DMS 273 (cell line): Measurements from ENCODE around the gene DTHD1.

ENCODE experiments used
- DNase-seq: peaks from one replicate; lab custom pipeline; 2025; ENCODE audit not compliant: unreplicated experiment; lab: John Stamatoyannopoulos, UW

Gene DTHD1

GRCh38 chr4:36281384-36282106 lies at the start of gene DTHD1:
Gene DTHD1, plus strand, starts transcription at chr4:36281616. Its CDS starts 143 bp downstream, at chr4:36281759.
- DNase-seq = no peak

- DNase-seq = no peak
Observed at GRCh38 chr4:36233567-36234266, 47.7 kb upstream of the DTHD1 start.

GRCh38 chr4:36235306-36235705 lies 46.1 kb upstream of the DTHD1 start:
- DNase-seq = no peak

- DNase-seq = no peak
Observed at GRCh38 chr4:36236159-36236558, 45.3 kb upstream of the DTHD1 start.

- DNase-seq = no peak
Observed at GRCh38 chr4:36237366-36238313, 43.8 kb upstream of the DTHD1 start.

GRCh38 chr4:36241771-36242170 lies 39.6 kb upstream of the DTHD1 start:
- peak; percentile 2 for DNase-seq

- DNase-seq = peak; percentile 10
Observed at GRCh38 chr4:36242629-36243354, 38.6 kb upstream of the DTHD1 start.

GRCh38 chr4:36243355-36244256 lies 37.8 kb upstream of the DTHD1 start:
- peak; percentile 82 for DNase-seq

- peak; percentile 82 for DNase-seq
Observed at GRCh38 chr4:36244257-36245082, 36.9 kb upstream of the DTHD1 start, which contains the start of gene ARAP2. Gene ARAP2, minus strand, starts transcription at chr4:36244514. Its CDS starts 15,028 bp downstream, at chr4:36229486.

- DNase-seq = no peak
Observed at GRCh38 chr4:36249610-36250009, 31.8 kb upstream of the DTHD1 start.

GRCh38 chr4:36251983-36252382 lies 29.4 kb upstream of the DTHD1 start:
- no peak for DNase-seq

GRCh38 chr4:36254371-36254770 lies 27.0 kb upstream of the DTHD1 start:
- no peak for DNase-seq

GRCh38 chr4:36255577-36255976 lies 25.8 kb upstream of the DTHD1 start:
- no peak for DNase-seq

- DNase-seq = peak; percentile 17
Observed at GRCh38 chr4:36256398-36256891, 25.0 kb upstream of the DTHD1 start.

- DNase-seq = no peak
Observed at GRCh38 chr4:36260731-36261130, 20.7 kb upstream of the DTHD1 start.

- DNase-seq = no peak
Observed at GRCh38 chr4:36264207-36264826, 17.1 kb upstream of the DTHD1 start.

- no peak for DNase-seq
Observed at GRCh38 chr4:36267486-36268268, 13.7 kb upstream of the DTHD1 start.
